Body of pancreas (tissue), 4 donors: Measurements from ENCODE around the gene CHM. TPM values are rescaled to one million over a fixed set of nuclear protein-coding genes. Genes with fewer than 3 reads are reported as not detected.
"Not testable (repeated sequence)": the region's sequence is repeated elsewhere in the genome, so short reads cannot be mapped to it uniquely, and the experiment has no call there.

Experiments
- ATAC-seq: fragments of 150-250 bp; one replicate; pipeline ENCODE4 v1.9.1; 2016
- DNase-seq, 4 donors: peaks; one replicate each; pipeline ENCODE4 v3.0.0-alpha.2; 2019
- H3K27ac ChIP-seq, 4 donors: fragments of 200-600 bp; sonication (generic); 1 replicate in 3 of 4; 2 replicates in 1 of 4; pipeline versions ENCODE4 v1.5.1 to v1.6.1; 2016 to 2019; ENCODE audit warnings: mild to moderate bottlenecking in 1 of 4, mixed read lengths in 1 of 4, moderate library complexity in 1 of 4
- H3K27me3 ChIP-seq, 2 donors: fragments of 200-600 bp; sonication (generic); one replicate each; pipeline ENCODE4 v1.6.0; 2016; ENCODE audit warnings: mild to moderate bottlenecking in 1 of 2
- H3K36me3 ChIP-seq, 2 donors: fragments of 200-600 bp; sonication (generic); replicated peaks in 1 of 2; 2 replicates each; pipeline ENCODE4 v1.5.1; 2016; ENCODE audit warnings: low read depth in 2 of 2; ENCODE audit not compliant: insufficient read depth in 1 of 2
- H3K4me1 ChIP-seq: fragments of 200-600 bp; sonication (generic); one replicate; pipeline ENCODE4 v1.6.0; 2016
- H3K4me3 ChIP-seq, 2 donors: fragments of 200-600 bp; sonication (generic); 1 replicate in 1 of 2; 2 replicates in 1 of 2; pipeline ENCODE4 v1.5.1; 2016 to 2019
- H3K9me3 ChIP-seq, 3 donors: fragments of 200-600 bp; sonication (generic); 1 replicate in 2 of 3; 2 replicates in 1 of 3; pipeline ENCODE4 v1.5.1; 2016
- CTCF ChIP-seq, 7 experiments: fragments of 450-650 bp in 4 of 7; fragments of 200-600 bp in 3 of 7; sonication (generic) in 3 of 7; IDR thresholded peaks; one replicate each; pipeline ENCODE4 v1.5.1; 2016 to 2019; ENCODE audit warnings: antibody characterized with exemption in 7 of 7
- POLR2A ChIP-seq, 3 donors: fragments of 450-650 bp; IDR thresholded peaks; one replicate each; pipeline ENCODE4 v1.6.1; 2016; ENCODE audit warnings: antibody characterized with exemption in 3 of 3, mild to moderate bottlenecking in 2 of 3
- whole genome bisulfite sequencing, 2 donors: methylation state at CpG; one replicate each; pipeline ENCODE4 v1.1.5; 2017; 5-methylcytosine and 5-hydroxymethylcytosine counted together
- intact Hi-C: fragments of 100-400 bp; cut with DNase I; formaldehyde crosslinking; loops from one replicate; pipeline ENCODE4 v1.15.1; 2023
- total RNA-seq, 2 donors: library from RNA; depleted of rRNA; stranded (reverse); fragments of >200 nt; gene quantifications; one replicate each; pipeline ENCODE4 v1.1.0, GENCODE V29; 2016

The CHM gene
- total RNA-seq, 2 donors from 2014 or later, result 7.9 to 11.2 TPM

GRCh38 chrX:85964744-85965143, 82.6 kb downstream of the CHM start:
- H3K27ac ChIP-seq, result no peak overlapping the region
- WGBS, 2 donors, result 50 to 94% methylated on average over 2 of the region's 2 CpGs
- ATAC-seq (no peak), DNase-seq (no peak)
- no peaks in the 10 kb centered on the region for H3K27me3 ChIP-seq
- TF ChIP-seq CTCF (IDR thresholded peaks at IDR 0.05) (no peak), POLR2A (IDR thresholded peaks at IDR 0.05) (no peak)
- H3K36me3 ChIP-seq, result no peaks in the 10 kb centered on the region
- no peak overlapping the region for H3K4me3 ChIP-seq
- no peaks in the 10 kb centered on the region for H3K9me3 ChIP-seq
- no peaks in the 10 kb centered on the region for H3K4me1 ChIP-seq
- intact Hi-C loops, result no loop called here

GRCh38 chrX:85963736-85964135, 83.6 kb downstream of the CHM start:
- ATAC-seq, result no peak

DNA sequence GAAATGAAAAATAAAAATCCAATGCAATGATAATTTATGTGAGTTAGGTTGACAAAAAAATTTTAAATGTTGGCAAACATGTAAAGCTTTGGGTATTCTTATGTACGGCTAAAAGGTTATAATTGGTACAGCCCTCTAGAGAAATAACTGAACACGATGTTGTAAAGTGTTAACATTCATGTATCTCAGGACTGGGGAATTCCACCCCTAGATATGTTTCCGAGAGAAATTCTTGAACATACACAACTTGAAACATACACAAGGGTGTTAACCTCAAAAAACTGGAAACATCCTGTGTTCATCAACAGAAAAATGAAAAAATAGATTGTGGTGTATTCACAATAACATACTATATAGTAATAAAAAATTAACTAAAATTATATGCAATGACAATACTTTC, 91.8 kb downstream of the CHM start:
- Histone ChIP-seq H3K27ac (no peak overlapping the region), H3K4me1 (no peaks in the 10 kb centered on the region), H3K9me3 (no peaks in the 10 kb centered on the region), H3K4me3 (no peak overlapping the region), H3K36me3 (no peaks in the 10 kb centered on the region), H3K27me3 (no peaks in the 10 kb centered on the region)
- 90 to 93% methylated on average over 3 of the region's 3 CpGs for WGBS, 2 donors
- TF ChIP-seq POLR2A (IDR thresholded peaks at IDR 0.05) (no peak), CTCF (IDR thresholded peaks at IDR 0.05) (no peak)
- intact Hi-C loops, result no loop called here
- DNase-seq, result no peak
- no peak for ATAC-seq

More at GRCh38 chrX:85963736-85964135, 83.6 kb downstream of the CHM start:
- Histone ChIP-seq H3K27ac (no peak overlapping the region), H3K36me3 (no peaks in the 10 kb centered on the region), H3K4me1 (no peaks in the 10 kb centered on the region), H3K9me3 (no peaks in the 10 kb centered on the region), H3K27me3 (no peaks in the 10 kb centered on the region), H3K4me3 (no peak overlapping the region)
- TF ChIP-seq POLR2A (IDR thresholded peaks at IDR 0.05) (no peak), CTCF (IDR thresholded peaks at IDR 0.05) (no peak)
- no peak for DNase-seq
- WGBS, 2 donors, result 88 to 95% methylated on average over 4 to 5 of the region's 5 CpGs
- intact Hi-C loops, result no loop called here

- WGBS, 2 donors, result 90 to 94% methylated on average over 4 of the region's 4 CpGs
- H3K27me3 ChIP-seq, H3K27ac ChIP-seq, ATAC-seq, H3K4me1 ChIP-seq, intact Hi-C loops, DNase-seq, H3K36me3 ChIP-seq, H3K4me3 ChIP-seq, H3K9me3 ChIP-seq: not testable (repeated sequence)
These were observed 102.6 kb downstream of the CHM start for GRCh38 chrX:85944751-85945150.

DNA sequence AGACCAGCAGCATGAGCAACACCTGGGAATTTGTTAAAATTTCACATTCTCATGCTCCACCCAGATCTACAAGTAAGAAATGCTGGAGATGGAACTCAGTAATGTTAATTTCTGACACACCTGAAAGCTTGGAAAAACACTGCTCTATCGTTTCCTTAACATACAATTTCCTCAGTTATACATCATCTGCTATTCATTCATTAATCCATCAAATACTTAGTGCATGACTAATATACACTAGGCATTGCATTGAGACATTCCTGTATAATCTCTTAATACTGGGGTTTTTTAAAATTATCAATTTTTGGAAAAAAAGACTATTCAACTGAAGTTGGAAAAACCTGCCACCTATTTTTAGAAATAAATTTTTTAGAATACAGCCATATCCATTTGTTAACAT, 106.1 kb downstream of the CHM start:
- DNase-seq (no peak), ATAC-seq (no peak)
- 100% methylated on average over 1 of the region's 1 CpG for WGBS, 2 donors
- H3K4me3 ChIP-seq, result no peak overlapping the region
- H3K36me3 ChIP-seq, result no peaks in the 10 kb centered on the region
- no peaks in the 10 kb centered on the region for H3K9me3 ChIP-seq
- H3K4me1 ChIP-seq, result no peaks in the 10 kb centered on the region
- no peak overlapping the region for H3K27ac ChIP-seq
- intact Hi-C loops, result no loop called here
- TF ChIP-seq CTCF (IDR thresholded peaks at IDR 0.05) (no peak), POLR2A (IDR thresholded peaks at IDR 0.05) (no peak)
- no peaks in the 10 kb centered on the region for H3K27me3 ChIP-seq

GRCh38 chrX:85939942-85940341, 107.4 kb downstream of the CHM start:
- DNase-seq, H3K4me3 ChIP-seq, H3K27me3 ChIP-seq, ATAC-seq, H3K36me3 ChIP-seq, H3K9me3 ChIP-seq, intact Hi-C loops, H3K4me1 ChIP-seq, H3K27ac ChIP-seq: not testable (repeated sequence)
- WGBS, 2 donors, result 93 to 94% methylated on average over 3 of the region's 3 CpGs

- ATAC-seq, H3K27me3 ChIP-seq, H3K9me3 ChIP-seq, H3K4me3 ChIP-seq, H3K4me1 ChIP-seq, DNase-seq, H3K27ac ChIP-seq, intact Hi-C loops, H3K36me3 ChIP-seq: not testable (repeated sequence)
- 88 to 100% methylated on average over 2 of the region's 2 CpGs for WGBS, 2 donors
These were observed 113.0 kb downstream of the CHM start for GRCh38 chrX:85934399-85934798.
